ENCODE results near the gene SPIN1. TPM values are rescaled to one million over a fixed set of nuclear protein-coding genes. Genes with fewer than 3 reads are reported as not detected.

Gene SPIN1
- total and polyA plus RNA-seq, 8 donors: 17.8 to 53.4 (median 28.8) TPM

GRCh38 chr9:88403340-88403739 is 15.1 kb downstream of the SPIN1 start:
- Histone ChIP-seq H3K36me3 (no peaks in the 10 kb centered on the region), H3K9me3 (no peaks in the 10 kb centered on the region), H3K4me1 (no peaks in the 10 kb centered on the region), H3K27ac (no peak overlapping the region), H3K4me3 (no peak overlapping the region), H3K27me3 (no peaks in the 10 kb centered on the region)
- FAIRE-seq: no peak
- DNase-seq: no peak
- TF ChIP-seq CTCF (IDR thresholded peaks at IDR 0.05): no peak
- intact Hi-C loops (cut with DNase I): no loop called here
- WGBS, 2 donors: 92 to 95% methylated on average over 4 of the region's 4 CpGs
- no peak for ATAC-seq

DNA sequence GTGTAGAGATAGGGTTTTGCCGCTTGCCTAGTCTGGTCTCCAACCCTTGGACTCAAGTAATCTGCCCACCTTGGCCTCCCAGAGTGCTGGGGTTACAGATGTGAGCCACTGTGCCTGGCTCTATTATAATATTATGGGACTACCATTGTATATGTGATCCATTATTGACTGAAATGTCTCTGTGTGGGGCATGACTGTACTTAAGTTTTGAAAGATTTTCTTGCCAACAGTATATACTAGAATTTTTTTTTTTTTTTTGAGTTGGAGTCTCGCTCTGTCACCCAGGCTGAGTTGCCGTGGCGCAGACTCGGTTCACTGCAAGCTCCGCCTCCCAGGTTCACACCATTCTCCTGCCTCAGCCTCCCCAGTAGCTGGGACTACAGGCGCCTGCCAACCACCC is 17.8 kb downstream of the SPIN1 start:
- Histone ChIP-seq H3K4me3 (no peak overlapping the region), H3K27me3 (no peaks in the 10 kb centered on the region), H3K36me3 (no peaks in the 10 kb centered on the region), H3K9me3 (no peaks in the 10 kb centered on the region), H3K4me1 (no peaks in the 10 kb centered on the region), H3K27ac (no peak overlapping the region)
- DNase-seq (no peak), ATAC-seq (no peak), FAIRE-seq (no peak)
- intact Hi-C loops (cut with DNase I): no loop called here
- no peak for TF ChIP-seq CTCF (IDR thresholded peaks at IDR 0.05)
- 90 to 94% methylated on average over 7 of the region's 7 CpGs for WGBS, 2 donors

DNA sequence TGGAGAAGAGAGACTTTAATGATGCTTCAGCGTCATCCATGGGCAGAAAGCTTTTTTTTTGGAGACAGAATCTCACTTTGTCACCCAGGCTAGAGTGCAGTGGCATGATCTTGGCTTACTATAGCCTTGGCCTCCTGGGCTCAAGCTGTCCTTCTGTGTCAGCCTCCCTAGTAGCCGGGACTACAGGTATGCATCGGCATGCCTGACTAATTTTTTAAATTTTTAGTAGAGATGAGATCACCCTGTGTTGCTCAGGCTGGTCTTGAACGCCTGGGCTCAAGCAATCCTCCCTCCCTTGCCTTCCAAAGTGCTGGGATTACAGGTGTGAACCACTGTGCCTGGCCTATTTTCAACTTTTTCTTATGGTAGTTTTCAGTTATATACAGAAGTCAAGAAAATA is 23.2 kb downstream of the SPIN1 start:
- ATAC-seq: no peak
- intact Hi-C loops (cut with DNase I): no loop called here
- Histone ChIP-seq H3K4me1 (no peaks in the 10 kb centered on the region), H3K27ac (no peak overlapping the region), H3K4me3 (no peak overlapping the region), H3K27me3 (no peaks in the 10 kb centered on the region), H3K36me3 (no peaks in the 10 kb centered on the region), H3K9me3 (no peaks in the 10 kb centered on the region)
- FAIRE-seq: no peak
- WGBS, 2 donors: 91 to 92% methylated on average over 4 of the region's 4 CpGs
- DNase-seq: no peak
- no peak for TF ChIP-seq CTCF (IDR thresholded peaks at IDR 0.05)

DNA sequence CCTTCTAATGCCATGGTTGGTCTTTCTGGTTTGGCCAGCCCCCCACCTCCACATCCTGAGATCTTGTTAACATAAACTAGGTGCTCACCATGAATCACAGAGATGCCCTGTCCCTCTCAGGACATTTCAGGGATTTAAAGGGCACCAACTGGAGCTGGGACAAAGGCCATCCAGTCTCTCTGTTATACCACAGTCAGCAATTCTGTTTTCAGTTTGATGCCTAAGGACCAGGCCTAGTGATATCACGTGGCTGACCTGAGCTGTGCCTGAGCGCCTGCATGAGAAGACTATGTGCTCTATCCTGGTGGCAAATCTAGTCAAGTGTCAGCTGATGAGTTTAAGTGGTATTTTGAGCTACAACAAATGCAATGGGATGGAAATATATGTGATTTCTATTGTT is 26.1 kb downstream of the SPIN1 start:
- Histone ChIP-seq H3K27ac (no peak overlapping the region), H3K4me3 (no peak overlapping the region), H3K9me3 (no peaks in the 10 kb centered on the region), H3K36me3 (peaks cover 0 to 2% (median 0%) of the 10 kb centered on the region in 3 donors), H3K4me1 (no peaks in the 10 kb centered on the region), H3K27me3 (no peaks in the 10 kb centered on the region)
- intact Hi-C loops (cut with DNase I): no loop called here
- WGBS, 2 donors: 97 to 98% methylated on average over 2 of the region's 2 CpGs
- ATAC-seq (no peak), DNase-seq (no peak), FAIRE-seq (no peak)
- no peak for TF ChIP-seq CTCF (IDR thresholded peaks at IDR 0.05)

- no peak overlapping the region for H3K4me3 ChIP-seq
- peaks cover 0 to 3% (median 0%) of the 10 kb centered on the region in 4 donors for H3K9me3 ChIP-seq
- H3K27me3 ChIP-seq: no peaks in the 10 kb centered on the region
- FAIRE-seq: no peak
- H3K4me1 ChIP-seq: no peaks in the 10 kb centered on the region
- TF ChIP-seq CTCF (IDR thresholded peaks at IDR 0.05): no peak
- H3K27ac ChIP-seq: no peak overlapping the region
- peaks cover 0 to 6% (median 5%) of the 10 kb centered on the region in 3 donors for H3K36me3 ChIP-seq
- 88 to 92% methylated on average over 4 of the region's 4 CpGs for WGBS, 2 donors
- ATAC-seq: no peak
- DNase-seq: no peak
- intact Hi-C loops (cut with DNase I): no loop called here
These were observed 29.8 kb downstream of the SPIN1 start for GRCh38 chr9:88418025-88418424.
